Measurements from ENCODE around the gene TXNDC11. TPM values are rescaled to one million over a fixed set of nuclear protein-coding genes. Genes with fewer than 3 reads are reported as not detected.

The TXNDC11 gene
- polyA plus RNA-seq, 4 donors: 47.6 to 73.4 (median 49.7) TPM

GRCh38 chr16:11721781-11722467, 20.7 kb downstream of the TXNDC11 start:
- FAIRE-seq (no peak), DNase-seq (no peak)
- peaks cover 0 to 11% (median 2%) of the 10 kb centered on the region in 3 donors for H3K4me1 ChIP-seq (ENCODE audit: control insufficient read depth in 3 of 3, insufficient read depth in 2 of 3, low read depth in 1 of 3, low read length in 2 of 3)
- no peak overlapping the region for H3K4me3 ChIP-seq (ENCODE audit: low read depth in 1 of 3, low read length in 3 of 3)
- peaks cover 8 to 48% (median 17%) of the 10 kb centered on the region in 3 donors for H3K36me3 ChIP-seq (ENCODE audit: control insufficient read depth in 3 of 3, insufficient read depth in 2 of 3, low read depth in 1 of 3, low read length in 3 of 3)
- no peaks in the 10 kb centered on the region for H3K9me3 ChIP-seq (ENCODE audit: control insufficient read depth in 2 of 2, insufficient read depth in 1 of 2, low read depth in 1 of 2, low read length in 1 of 2)
- 30 to 56% (median 34%) methylated on average over 4 of the region's 4 CpGs for WGBS, 3 donors
- no peak overlapping the region for H3K27ac ChIP-seq (ENCODE audit: low read depth in 1 of 3, low read length in 2 of 3)
- H3K27me3 ChIP-seq (ENCODE audit: control insufficient read depth in 3 of 3, insufficient read depth in 3 of 3, low read length in 3 of 3): no peaks in the 10 kb centered on the region

- Histone ChIP-seq H3K4me1 (ENCODE audit: control insufficient read depth in 3 of 3, insufficient read depth in 2 of 3, low read depth in 1 of 3, low read length in 2 of 3) (peaks cover 0 to 16% (median 0%) of the 10 kb centered on the region in 3 donors), H3K36me3 (ENCODE audit: control insufficient read depth in 3 of 3, insufficient read depth in 2 of 3, low read depth in 1 of 3, low read length in 3 of 3) (peaks cover 5 to 36% (median 19%) of the 10 kb centered on the region in 3 donors), H3K9me3 (ENCODE audit: control insufficient read depth in 2 of 2, insufficient read depth in 1 of 2, low read depth in 1 of 2, low read length in 1 of 2) (no peaks in the 10 kb centered on the region), H3K4me3 (ENCODE audit: low read depth in 1 of 3, low read length in 3 of 3) (no peak overlapping the region), H3K27ac (ENCODE audit: low read depth in 1 of 3, low read length in 2 of 3) (peak overlapping the region in 1 of 3 donors; percentile 40), H3K27me3 (ENCODE audit: control insufficient read depth in 3 of 3, insufficient read depth in 3 of 3, low read length in 3 of 3) (no peaks in the 10 kb centered on the region)
- DNase-seq (no peak), FAIRE-seq (no peak)
- 95 to 99% (median 97%) methylated on average over 4 of the region's 4 CpGs for WGBS, 3 donors
These were observed 22.9 kb downstream of the TXNDC11 start for GRCh38 chr16:11719762-11720161.

GRCh38 chr16:11719171-11719570, 23.5 kb downstream of the TXNDC11 start:
- Histone ChIP-seq H3K36me3 (ENCODE audit: control insufficient read depth in 3 of 3, insufficient read depth in 2 of 3, low read depth in 1 of 3, low read length in 3 of 3) (peaks cover 5 to 35% (median 17%) of the 10 kb centered on the region in 3 donors), H3K27ac (ENCODE audit: low read depth in 1 of 3, low read length in 2 of 3) (no peak overlapping the region), H3K4me3 (ENCODE audit: low read depth in 1 of 3, low read length in 3 of 3) (no peak overlapping the region), H3K9me3 (ENCODE audit: control insufficient read depth in 2 of 2, insufficient read depth in 1 of 2, low read depth in 1 of 2, low read length in 1 of 2) (no peaks in the 10 kb centered on the region), H3K27me3 (ENCODE audit: control insufficient read depth in 3 of 3, insufficient read depth in 3 of 3, low read length in 3 of 3) (no peaks in the 10 kb centered on the region), H3K4me1 (ENCODE audit: control insufficient read depth in 3 of 3, insufficient read depth in 2 of 3, low read depth in 1 of 3, low read length in 2 of 3) (peaks cover 0 to 16% (median 0%) of the 10 kb centered on the region in 3 donors)
- FAIRE-seq: no peak
- peak; percentile 35 to 71 for DNase-seq

- no peak for DNase-seq
- Histone ChIP-seq H3K4me1 (ENCODE audit: control insufficient read depth in 3 of 3, insufficient read depth in 2 of 3, low read depth in 1 of 3, low read length in 2 of 3) (peaks cover 0 to 16% (median 0%) of the 10 kb centered on the region in 3 donors), H3K27me3 (ENCODE audit: control insufficient read depth in 3 of 3, insufficient read depth in 3 of 3, low read length in 3 of 3) (no peaks in the 10 kb centered on the region), H3K4me3 (ENCODE audit: low read depth in 1 of 3, low read length in 3 of 3) (no peak overlapping the region), H3K9me3 (ENCODE audit: control insufficient read depth in 2 of 2, insufficient read depth in 1 of 2, low read depth in 1 of 2, low read length in 1 of 2) (no peaks in the 10 kb centered on the region), H3K27ac (ENCODE audit: low read depth in 1 of 3, low read length in 2 of 3) (no peak overlapping the region), H3K36me3 (ENCODE audit: control insufficient read depth in 3 of 3, insufficient read depth in 2 of 3, low read depth in 1 of 3, low read length in 3 of 3) (peaks cover 6 to 33% (median 15%) of the 10 kb centered on the region in 3 donors)
- WGBS, 3 donors: 69 to 88% (median 76%) methylated on average over 5 of the region's 5 CpGs
- FAIRE-seq: no peak
These were observed 24.8 kb downstream of the TXNDC11 start for GRCh38 chr16:11717811-11718210.

- DNase-seq (peak; percentile 38 to 88), FAIRE-seq (peak; percentile 23)
- no peak overlapping the region for H3K4me3 ChIP-seq (ENCODE audit: low read depth in 1 of 3, low read length in 3 of 3)
- peaks cover 6 to 37% (median 12%) of the 10 kb centered on the region in 3 donors for H3K36me3 ChIP-seq (ENCODE audit: control insufficient read depth in 3 of 3, insufficient read depth in 2 of 3, low read depth in 1 of 3, low read length in 3 of 3)
- H3K27ac ChIP-seq (ENCODE audit: low read depth in 1 of 3, low read length in 2 of 3): peak overlapping the region in 1 of 3 donors; percentile 42
- no peaks in the 10 kb centered on the region for H3K9me3 ChIP-seq (ENCODE audit: control insufficient read depth in 2 of 2, insufficient read depth in 1 of 2, low read depth in 1 of 2, low read length in 1 of 2)
- no peaks in the 10 kb centered on the region for H3K27me3 ChIP-seq (ENCODE audit: control insufficient read depth in 3 of 3, insufficient read depth in 3 of 3, low read length in 3 of 3)
- peaks cover 0 to 13% (median 0%) of the 10 kb centered on the region in 3 donors for H3K4me1 ChIP-seq (ENCODE audit: control insufficient read depth in 3 of 3, insufficient read depth in 2 of 3, low read depth in 1 of 3, low read length in 2 of 3)
These were observed 26.3 kb downstream of the TXNDC11 start for GRCh38 chr16:11716336-11716735.

- no peak for FAIRE-seq
- 37 to 67% (median 49%) methylated on average over 8 of the region's 8 CpGs for WGBS, 3 donors
- peaks cover 6 to 33% (median 6%) of the 10 kb centered on the region in 3 donors for H3K36me3 ChIP-seq (ENCODE audit: control insufficient read depth in 3 of 3, insufficient read depth in 2 of 3, low read depth in 1 of 3, low read length in 3 of 3)
- H3K27me3 ChIP-seq (ENCODE audit: control insufficient read depth in 3 of 3, insufficient read depth in 3 of 3, low read length in 3 of 3): no peaks in the 10 kb centered on the region
- no peak overlapping the region for H3K4me3 ChIP-seq (ENCODE audit: low read depth in 1 of 3, low read length in 3 of 3)
- peaks cover 0 to 13% (median 0%) of the 10 kb centered on the region in 3 donors for H3K4me1 ChIP-seq (ENCODE audit: control insufficient read depth in 3 of 3, insufficient read depth in 2 of 3, low read depth in 1 of 3, low read length in 2 of 3)
- no peaks in the 10 kb centered on the region for H3K9me3 ChIP-seq (ENCODE audit: control insufficient read depth in 2 of 2, insufficient read depth in 1 of 2, low read depth in 1 of 2, low read length in 1 of 2)
- peak in 1 of 2 donors; percentile 18 for DNase-seq
- H3K27ac ChIP-seq (ENCODE audit: low read depth in 1 of 3, low read length in 2 of 3): peak overlapping the region in 2 of 3 donors; percentile 46 to 49
These were observed 27.3 kb downstream of the TXNDC11 start for GRCh38 chr16:11715246-11715947.

GRCh38 chr16:11712122-11712521, 30.5 kb downstream of the TXNDC11 start:
- no peak for DNase-seq
- Histone ChIP-seq H3K36me3 (ENCODE audit: control insufficient read depth in 3 of 3, insufficient read depth in 2 of 3, low read depth in 1 of 3, low read length in 3 of 3) (peaks cover 4 to 38% (median 6%) of the 10 kb centered on the region in 3 donors), H3K4me3 (ENCODE audit: low read depth in 1 of 3, low read length in 3 of 3) (no peak overlapping the region), H3K27me3 (ENCODE audit: control insufficient read depth in 3 of 3, insufficient read depth in 3 of 3, low read length in 3 of 3) (no peaks in the 10 kb centered on the region), H3K9me3 (ENCODE audit: control insufficient read depth in 2 of 2, insufficient read depth in 1 of 2, low read depth in 1 of 2, low read length in 1 of 2) (no peaks in the 10 kb centered on the region), H3K27ac (ENCODE audit: low read depth in 1 of 3, low read length in 2 of 3) (no peak overlapping the region), H3K4me1 (ENCODE audit: control insufficient read depth in 3 of 3, insufficient read depth in 2 of 3, low read depth in 1 of 3, low read length in 2 of 3) (peaks cover 0 to 8% (median 0%) of the 10 kb centered on the region in 3 donors)
- no peak for FAIRE-seq
- WGBS, 3 donors: 89 to 96% (median 95%) methylated on average over 3 of the region's 3 CpGs

- Histone ChIP-seq H3K9me3 (ENCODE audit: control insufficient read depth in 2 of 2, insufficient read depth in 1 of 2, low read depth in 1 of 2, low read length in 1 of 2) (no peaks in the 10 kb centered on the region), H3K4me1 (ENCODE audit: control insufficient read depth in 3 of 3, insufficient read depth in 2 of 3, low read depth in 1 of 3, low read length in 2 of 3) (peaks cover 0 to 8% (median 0%) of the 10 kb centered on the region in 3 donors), H3K27me3 (ENCODE audit: control insufficient read depth in 3 of 3, insufficient read depth in 3 of 3, low read length in 3 of 3) (no peaks in the 10 kb centered on the region), H3K36me3 (ENCODE audit: control insufficient read depth in 3 of 3, insufficient read depth in 2 of 3, low read depth in 1 of 3, low read length in 3 of 3) (peaks cover 4 to 38% (median 6%) of the 10 kb centered on the region in 3 donors), H3K4me3 (ENCODE audit: low read depth in 1 of 3, low read length in 3 of 3) (no peak overlapping the region), H3K27ac (ENCODE audit: low read depth in 1 of 3, low read length in 2 of 3) (no peak overlapping the region)
- no peak for DNase-seq
- WGBS, 3 donors: 72 to 86% (median 76%) methylated on average over 4 of the region's 4 CpGs
- FAIRE-seq: no peak
These were observed 31.0 kb downstream of the TXNDC11 start for GRCh38 chr16:11711662-11712061.
